ENCODE results near the gene OSBPL10.

DNA sequence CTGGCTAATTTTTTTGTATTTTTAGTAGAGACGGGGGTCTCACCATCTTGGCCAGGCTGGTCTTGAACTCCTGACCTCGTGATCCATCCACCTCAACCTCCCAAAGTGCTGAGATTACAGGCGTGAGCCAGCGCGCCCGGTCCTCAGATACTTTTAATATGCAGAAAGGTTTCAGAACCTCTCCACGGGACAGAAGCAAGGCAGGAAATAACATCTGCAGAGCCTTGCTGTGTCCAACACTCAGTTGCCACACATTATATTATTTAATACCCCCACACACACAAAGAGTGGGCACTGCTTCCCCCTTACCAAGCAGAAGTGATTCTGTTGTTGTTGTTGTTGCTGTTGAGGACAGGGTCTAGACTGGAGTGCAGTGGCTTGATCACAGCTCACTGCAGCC, 28.0 kb downstream of the OSBPL10 start:
- TF ChIP-seq, protein P1, sequence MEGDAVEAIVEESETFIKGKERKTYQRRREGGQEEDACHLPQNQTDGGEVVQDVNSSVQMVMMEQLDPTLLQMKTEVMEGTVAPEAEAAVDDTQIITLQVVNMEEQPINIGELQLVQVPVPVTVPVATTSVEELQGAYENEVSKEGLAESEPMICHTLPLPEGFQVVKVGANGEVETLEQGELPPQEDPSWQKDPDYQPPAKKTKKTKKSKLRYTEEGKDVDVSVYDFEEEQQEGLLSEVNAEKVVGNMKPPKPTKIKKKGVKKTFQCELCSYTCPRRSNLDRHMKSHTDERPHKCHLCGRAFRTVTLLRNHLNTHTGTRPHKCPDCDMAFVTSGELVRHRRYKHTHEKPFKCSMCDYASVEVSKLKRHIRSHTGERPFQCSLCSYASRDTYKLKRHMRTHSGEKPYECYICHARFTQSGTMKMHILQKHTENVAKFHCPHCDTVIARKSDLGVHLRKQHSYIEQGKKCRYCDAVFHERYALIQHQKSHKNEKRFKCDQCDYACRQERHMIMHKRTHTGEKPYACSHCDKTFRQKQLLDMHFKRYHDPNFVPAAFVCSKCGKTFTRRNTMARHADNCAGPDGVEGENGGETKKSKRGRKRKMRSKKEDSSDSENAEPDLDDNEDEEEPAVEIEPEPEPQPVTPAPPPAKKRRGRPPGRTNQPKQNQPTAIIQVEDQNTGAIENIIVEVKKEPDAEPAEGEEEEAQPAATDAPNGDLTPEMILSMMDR (IDR thresholded peaks at IDR 0.05) = no peak
- no peak for TF ChIP-seq EP300 (IDR thresholded peaks at IDR 0.05)

Measured in stomach (tissue), 4 donors.